ENCODE measurements around the gene FSTL5.

The FSTL5 gene

DNA sequence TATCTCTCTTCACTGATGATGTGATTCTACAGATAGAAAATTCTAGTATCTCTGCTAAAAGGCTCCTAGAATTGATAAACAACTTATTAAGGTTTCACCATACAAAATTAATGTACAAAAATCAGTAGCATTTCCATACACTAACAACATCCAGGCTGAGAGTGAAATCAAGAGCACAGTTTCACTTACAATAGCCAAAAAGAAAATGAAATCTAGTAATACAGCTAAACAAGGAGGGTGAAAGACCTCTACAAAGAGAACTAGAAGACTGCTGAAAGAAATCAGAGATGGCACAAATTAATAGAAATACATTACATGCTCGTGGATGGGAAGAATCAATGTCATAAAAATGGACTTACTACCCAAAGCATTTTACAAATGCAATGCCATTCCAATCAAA, 751.9 kb downstream of the FSTL5 start:
- DNase-seq (ENCODE audit: low spot score) = no peak
- TF ChIP-seq, protein P1, sequence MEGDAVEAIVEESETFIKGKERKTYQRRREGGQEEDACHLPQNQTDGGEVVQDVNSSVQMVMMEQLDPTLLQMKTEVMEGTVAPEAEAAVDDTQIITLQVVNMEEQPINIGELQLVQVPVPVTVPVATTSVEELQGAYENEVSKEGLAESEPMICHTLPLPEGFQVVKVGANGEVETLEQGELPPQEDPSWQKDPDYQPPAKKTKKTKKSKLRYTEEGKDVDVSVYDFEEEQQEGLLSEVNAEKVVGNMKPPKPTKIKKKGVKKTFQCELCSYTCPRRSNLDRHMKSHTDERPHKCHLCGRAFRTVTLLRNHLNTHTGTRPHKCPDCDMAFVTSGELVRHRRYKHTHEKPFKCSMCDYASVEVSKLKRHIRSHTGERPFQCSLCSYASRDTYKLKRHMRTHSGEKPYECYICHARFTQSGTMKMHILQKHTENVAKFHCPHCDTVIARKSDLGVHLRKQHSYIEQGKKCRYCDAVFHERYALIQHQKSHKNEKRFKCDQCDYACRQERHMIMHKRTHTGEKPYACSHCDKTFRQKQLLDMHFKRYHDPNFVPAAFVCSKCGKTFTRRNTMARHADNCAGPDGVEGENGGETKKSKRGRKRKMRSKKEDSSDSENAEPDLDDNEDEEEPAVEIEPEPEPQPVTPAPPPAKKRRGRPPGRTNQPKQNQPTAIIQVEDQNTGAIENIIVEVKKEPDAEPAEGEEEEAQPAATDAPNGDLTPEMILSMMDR (IDR thresholded peaks at IDR 0.05; ENCODE audit: extremely low read depth, missing control alignments) = no peak

DNA sequence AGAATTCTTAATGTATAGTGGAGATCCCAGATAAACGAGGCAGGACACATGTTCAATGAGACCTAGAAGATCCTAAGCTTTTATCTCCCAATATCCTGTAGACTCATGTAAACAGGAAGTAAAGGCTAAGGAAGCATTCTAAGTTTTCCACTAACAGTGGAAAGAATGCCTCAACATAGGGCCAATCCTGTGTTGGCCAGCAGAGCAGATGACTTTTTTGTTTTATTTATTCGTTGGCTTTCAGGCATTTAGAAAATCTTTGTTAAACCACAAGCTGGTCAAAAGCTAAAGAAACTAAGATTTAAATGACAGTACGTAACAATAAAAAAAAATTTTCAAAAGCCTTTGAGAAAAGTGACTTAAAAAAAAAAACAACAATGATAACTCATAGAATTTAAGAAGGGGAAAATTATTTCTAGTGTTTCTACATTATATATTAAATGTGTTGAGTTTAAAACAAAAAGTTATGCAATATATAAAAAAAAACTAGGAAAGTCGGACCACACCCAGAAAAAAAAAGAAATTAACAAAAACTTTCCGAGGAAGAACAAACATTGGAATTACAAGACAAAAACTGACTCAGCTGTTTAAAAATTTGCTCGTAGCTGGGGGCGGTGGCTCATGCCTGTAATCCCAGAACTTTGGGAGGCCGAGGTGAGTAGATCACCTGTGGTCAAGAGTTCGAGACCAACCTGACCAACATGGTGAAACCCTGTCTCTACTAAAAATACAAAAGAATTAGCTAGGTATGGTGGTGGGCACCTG, 759.3 kb downstream of the FSTL5 start:
- DNase-seq (ENCODE audit: low spot score) = no peak

DNA sequence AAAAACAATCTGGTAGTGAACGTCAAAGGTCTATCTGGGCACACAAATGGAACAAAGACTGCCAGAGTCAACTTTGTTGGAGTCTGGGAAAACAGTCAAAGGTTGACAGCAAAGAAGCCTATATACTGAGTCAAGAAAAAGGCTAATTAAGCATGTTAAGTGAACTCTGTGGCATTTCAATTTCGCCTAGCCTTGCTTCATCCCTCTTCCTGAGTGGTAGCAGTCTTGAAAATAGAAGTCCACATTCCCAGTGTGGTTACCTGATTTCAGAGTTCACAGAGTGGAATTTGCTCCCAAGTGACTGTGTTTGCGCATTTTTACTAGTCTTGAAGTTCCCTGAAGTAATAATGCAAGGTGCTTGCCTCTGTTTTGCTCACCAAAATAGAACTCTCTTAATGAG, 760.0 kb downstream of the FSTL5 start:
- TF ChIP-seq, protein P1 (IDR thresholded peaks at IDR 0.05; ENCODE audit: extremely low read depth, missing control alignments) = no peak
- DNase-seq (ENCODE audit: low spot score) = no peak

More for the DNA sequence above, 759.3 kb downstream of the FSTL5 start:
- TF ChIP-seq, protein P1 (IDR thresholded peaks at IDR 0.05; ENCODE audit: extremely low read depth, missing control alignments) = no peak

DNA sequence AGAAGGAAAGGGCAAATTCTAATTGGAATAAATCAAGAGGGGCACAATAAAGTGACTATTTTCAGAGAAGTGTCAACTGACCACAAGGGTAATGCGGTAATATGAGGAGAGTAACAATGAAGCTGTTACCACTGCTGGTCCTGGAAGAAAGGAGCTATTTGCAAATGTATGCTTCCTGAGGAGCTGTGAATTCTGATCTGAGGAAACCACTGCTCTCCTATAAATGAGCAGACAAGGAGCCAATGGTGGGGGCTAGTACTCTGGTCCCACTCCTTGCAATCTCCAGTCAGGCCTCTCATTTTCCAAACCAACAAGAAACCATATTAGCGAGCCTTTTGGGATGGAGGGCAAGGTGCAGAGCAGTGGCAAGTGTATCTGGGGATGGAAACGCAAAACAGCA, 770.2 kb downstream of the FSTL5 start:
- TF ChIP-seq, protein P1 (IDR thresholded peaks at IDR 0.05; ENCODE audit: extremely low read depth, missing control alignments) = no peak
- DNase-seq (ENCODE audit: low spot score) = no peak

DNA sequence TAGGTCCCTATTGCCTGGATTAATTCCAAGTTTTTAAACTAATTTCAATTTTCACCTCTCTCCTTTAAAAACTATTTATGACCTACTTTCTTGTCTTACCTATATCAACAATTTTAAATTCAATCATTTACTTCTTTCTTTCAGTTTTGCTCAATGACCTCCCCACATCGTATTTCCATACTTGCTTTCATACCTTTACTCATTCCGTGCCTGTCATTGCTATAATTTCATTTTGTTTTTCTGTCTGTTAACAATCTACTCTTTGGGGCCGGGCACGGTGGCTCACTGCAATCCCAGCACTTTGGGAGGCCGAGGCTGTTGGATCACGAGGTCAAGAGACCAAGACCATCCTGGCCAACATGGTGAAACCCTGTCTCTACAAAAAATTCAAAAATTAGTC, 781.1 kb downstream of the FSTL5 start:
- TF ChIP-seq, protein P1 (IDR thresholded peaks at IDR 0.05; ENCODE audit: extremely low read depth, missing control alignments) = no peak
- no peak for DNase-seq (ENCODE audit: low spot score)

DNA sequence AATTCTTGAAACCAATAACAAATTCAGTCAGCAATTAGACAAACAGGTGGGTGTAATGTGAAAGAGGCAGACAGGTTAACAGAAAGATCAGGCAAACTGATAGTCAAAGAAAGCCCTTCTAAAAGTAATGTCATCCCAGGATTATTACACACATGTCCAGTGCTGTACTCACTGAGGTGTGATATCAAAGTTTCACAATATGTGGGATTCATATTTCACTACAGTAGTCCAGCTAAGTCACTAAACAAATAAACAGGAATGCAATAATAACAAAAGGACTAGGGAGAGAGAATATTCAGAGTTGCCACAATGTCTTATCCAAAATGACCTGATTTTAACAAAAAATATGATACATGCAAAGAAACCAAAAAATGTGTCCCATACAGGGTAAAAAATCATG, 787.5 kb downstream of the FSTL5 start:
- no peak for DNase-seq (ENCODE audit: low spot score)
- TF ChIP-seq, protein P1 (IDR thresholded peaks at IDR 0.05; ENCODE audit: extremely low read depth, missing control alignments) = no peak

DNA sequence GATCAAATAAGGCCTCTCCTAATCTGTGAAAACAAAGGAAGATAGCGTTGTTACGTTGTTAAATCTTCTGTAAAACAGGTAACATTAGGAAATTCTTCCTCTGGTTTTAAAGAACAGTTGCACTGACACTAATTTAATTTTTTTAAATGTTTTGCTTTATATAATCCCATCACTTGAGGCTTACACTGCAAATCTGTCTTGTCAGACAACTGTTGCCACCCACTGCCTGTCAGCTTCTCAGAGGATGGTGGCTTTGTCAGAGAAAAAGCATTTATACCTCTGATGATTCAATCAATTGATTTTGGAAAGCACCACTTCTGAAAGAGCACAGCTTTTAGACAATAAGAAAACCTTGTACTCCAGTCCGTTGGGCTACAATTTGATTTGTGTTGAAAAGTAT, 799.1 kb downstream of the FSTL5 start:
- DNase-seq (ENCODE audit: low spot score) = no peak
- TF ChIP-seq, protein P1 (IDR thresholded peaks at IDR 0.05; ENCODE audit: extremely low read depth, missing control alignments) = no peak

All from GM20000 (cell line).